ENCODE data around the gene FKTN. TPM values are rescaled to one million over a fixed set of nuclear protein-coding genes. Genes with fewer than 3 reads are reported as not detected.

FKTN gene
- total RNA-seq (2022) (15.2 and 17.1 TPM in 2 replicates), Bru-seq, nascent RNA (percentile 66 among the genes with signal in this experiment), BruChase-seq, experiment 1, labeled RNA remaining after a 2-hour chase (percentile 65 among the genes with signal in this experiment), BruChase-seq, experiment 2, labeled RNA remaining after a 6-hour chase (percentile 72 among the genes with signal in this experiment)
- long read RNA-seq, full-length matches to known transcripts = 2 of 13 reads
- long read RNA-seq, partial matches to known transcripts = 2 of 13 reads
- long read RNA-seq, other reads (novel, unspliced or antisense) = 9 of 13 reads

GRCh38 chr9:105557804-105558610 is at the start of gene FKTN:
FKTN (plus strand) TSS chr9:105558131; CDS start chr9:105575033, 16,902 bp downstream.
- intact Hi-C loops (cut with micrococcal nuclease; ENCODE audit: unreplicated experiment) = no loop called here
- Mint-ChIP-seq H3K27me3 (ENCODE audit: insufficient read depth, unreplicated experiment) (no peaks in the 10 kb centered on the region), H3K36me3 (ENCODE audit: insufficient read depth, unreplicated experiment) (peaks cover 28% of the 10 kb centered on the region), H3K9me3 (ENCODE audit: unreplicated experiment) (peaks cover 21% of the 10 kb centered on the region), H3K4me1 (ENCODE audit: low read depth, unreplicated experiment) (peaks cover 8% of the 10 kb centered on the region), H3K4me3 (ENCODE audit: unreplicated experiment) (peak within 1 kb of the TSS; percentile 96), H3K27ac (ENCODE audit: unreplicated experiment) (peak within 1 kb of the TSS; percentile 81)
- H3K9me3 ChIP-seq = peaks cover 6% of the 10 kb centered on the region
- TF ChIP-seq, protein P1, sequence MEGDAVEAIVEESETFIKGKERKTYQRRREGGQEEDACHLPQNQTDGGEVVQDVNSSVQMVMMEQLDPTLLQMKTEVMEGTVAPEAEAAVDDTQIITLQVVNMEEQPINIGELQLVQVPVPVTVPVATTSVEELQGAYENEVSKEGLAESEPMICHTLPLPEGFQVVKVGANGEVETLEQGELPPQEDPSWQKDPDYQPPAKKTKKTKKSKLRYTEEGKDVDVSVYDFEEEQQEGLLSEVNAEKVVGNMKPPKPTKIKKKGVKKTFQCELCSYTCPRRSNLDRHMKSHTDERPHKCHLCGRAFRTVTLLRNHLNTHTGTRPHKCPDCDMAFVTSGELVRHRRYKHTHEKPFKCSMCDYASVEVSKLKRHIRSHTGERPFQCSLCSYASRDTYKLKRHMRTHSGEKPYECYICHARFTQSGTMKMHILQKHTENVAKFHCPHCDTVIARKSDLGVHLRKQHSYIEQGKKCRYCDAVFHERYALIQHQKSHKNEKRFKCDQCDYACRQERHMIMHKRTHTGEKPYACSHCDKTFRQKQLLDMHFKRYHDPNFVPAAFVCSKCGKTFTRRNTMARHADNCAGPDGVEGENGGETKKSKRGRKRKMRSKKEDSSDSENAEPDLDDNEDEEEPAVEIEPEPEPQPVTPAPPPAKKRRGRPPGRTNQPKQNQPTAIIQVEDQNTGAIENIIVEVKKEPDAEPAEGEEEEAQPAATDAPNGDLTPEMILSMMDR (IDR thresholded peaks at IDR 0.05; ENCODE audit: insufficient read depth in 1 of 2, low read depth in 1 of 2, low read length in 1 of 2, severe bottlenecking in 1 of 2, unreplicated experiment in 1 of 2) = no peak
- no peaks in the 10 kb centered on the region for H3K27me3 ChIP-seq (replicated peaks; ENCODE audit: control insufficient read depth, insufficient read depth, low read length)
- H3K4me3 ChIP-seq (ENCODE audit: low read depth, low read length) = peak within 1 kb of the TSS; percentile 92
- no TSS peak for BruUV-seq (replicated peaks)
- DNase-seq = peak; percentile 90 to 91
- H3K36me3 ChIP-seq (ENCODE audit: control insufficient read depth, insufficient read depth, low read length) = no peaks in the 10 kb centered on the region
- ChIA-PET CTCF (no interaction called here), POLR2A (no interaction called here)
- H3K4me1 ChIP-seq = no peaks in the 10 kb centered on the region

DNA sequence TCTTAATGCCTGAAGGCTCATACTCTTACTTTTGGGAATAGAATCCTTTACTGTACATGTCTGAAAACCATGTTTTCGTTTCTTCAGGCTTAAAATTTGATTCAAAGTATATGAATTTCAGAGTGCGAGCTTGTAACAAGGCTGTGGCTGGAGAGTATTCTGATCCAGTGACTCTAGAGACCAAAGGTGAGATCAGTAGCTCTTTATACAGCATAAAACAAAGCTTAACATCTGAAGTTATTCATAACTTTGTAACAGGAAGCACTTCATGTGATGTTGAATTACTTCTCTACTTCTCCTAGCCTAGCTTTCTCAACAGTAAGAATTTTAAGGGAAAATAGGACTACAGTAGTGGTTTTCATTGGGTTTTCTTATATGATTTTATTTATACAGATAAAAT is 49.4 kb upstream of the FKTN start:
- no peak overlapping the region for H3K4me3 Mint-ChIP-seq (ENCODE audit: unreplicated experiment)
- intact Hi-C loops (cut with micrococcal nuclease; ENCODE audit: unreplicated experiment) = no loop called here
- H3K36me3 ChIP-seq (ENCODE audit: control insufficient read depth, insufficient read depth, low read length) = no peaks in the 10 kb centered on the region
- no peaks in the 10 kb centered on the region for H3K27me3 Mint-ChIP-seq (ENCODE audit: insufficient read depth, unreplicated experiment)
- TF ChIP-seq, protein P1 (IDR thresholded peaks at IDR 0.05; ENCODE audit: insufficient read depth in 1 of 2, low read depth in 1 of 2, low read length in 1 of 2, severe bottlenecking in 1 of 2, unreplicated experiment in 1 of 2) = no peak
- POLR2A ChIA-PET = no interaction called here
- no peaks in the 10 kb centered on the region for H3K9me3 Mint-ChIP-seq (ENCODE audit: unreplicated experiment)
- no peak overlapping the region for H3K4me3 ChIP-seq (ENCODE audit: low read depth, low read length)
- CTCF ChIA-PET = no interaction called here
- H3K4me1 Mint-ChIP-seq (ENCODE audit: low read depth, unreplicated experiment) = peaks cover 10% of the 10 kb centered on the region
- DNase-seq = no peak
- no peaks in the 10 kb centered on the region for H3K9me3 ChIP-seq
- peaks cover 22% of the 10 kb centered on the region for H3K4me1 ChIP-seq
- BruUV-seq (replicated peaks) = no TSS peak
- no peaks in the 10 kb centered on the region for H3K36me3 Mint-ChIP-seq (ENCODE audit: insufficient read depth, unreplicated experiment)
- H3K27me3 ChIP-seq (replicated peaks; ENCODE audit: control insufficient read depth, insufficient read depth, low read length) = no peaks in the 10 kb centered on the region
- no peak overlapping the region for H3K27ac Mint-ChIP-seq (ENCODE audit: unreplicated experiment)

DNA sequence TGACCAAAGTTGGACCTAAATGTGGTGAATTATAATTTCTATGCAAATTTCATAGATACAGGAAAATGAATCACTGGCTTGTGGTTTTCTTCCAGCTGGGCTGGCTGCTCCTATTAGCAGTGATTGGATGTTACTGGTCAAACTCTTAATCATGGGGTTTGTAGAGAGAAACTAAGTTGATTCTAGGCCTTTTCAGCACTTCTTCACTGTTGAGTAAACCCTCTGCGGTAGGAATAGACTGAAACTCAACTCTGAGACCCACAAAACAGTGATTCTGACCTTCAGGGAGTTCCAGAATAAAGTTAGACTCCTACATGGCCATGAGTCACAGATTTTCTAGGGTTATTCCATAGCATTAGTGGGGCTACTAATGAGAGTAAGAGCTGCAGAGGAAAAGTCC is 47.9 kb upstream of the FKTN start:
- H3K27me3 Mint-ChIP-seq (ENCODE audit: insufficient read depth, unreplicated experiment) = no peaks in the 10 kb centered on the region
- H3K4me1 Mint-ChIP-seq (ENCODE audit: low read depth, unreplicated experiment) = peaks cover 6% of the 10 kb centered on the region
- no peak for DNase-seq
- Histone ChIP-seq H3K4me1 (peaks cover 16% of the 10 kb centered on the region), H3K36me3 (ENCODE audit: control insufficient read depth, insufficient read depth, low read length) (no peaks in the 10 kb centered on the region), H3K4me3 (ENCODE audit: low read depth, low read length) (no peak overlapping the region), H3K27me3 (replicated peaks; ENCODE audit: control insufficient read depth, insufficient read depth, low read length) (no peaks in the 10 kb centered on the region), H3K9me3 (no peaks in the 10 kb centered on the region)
- ChIA-PET CTCF (no interaction called here), POLR2A (no interaction called here)
- no peak overlapping the region for H3K27ac Mint-ChIP-seq (ENCODE audit: unreplicated experiment)
- BruUV-seq (replicated peaks) = no TSS peak
- peaks cover 4% of the 10 kb centered on the region for H3K36me3 Mint-ChIP-seq (ENCODE audit: insufficient read depth, unreplicated experiment)
- no peak overlapping the region for H3K4me3 Mint-ChIP-seq (ENCODE audit: unreplicated experiment)
- intact Hi-C loops (cut with micrococcal nuclease; ENCODE audit: unreplicated experiment) = no loop called here
- H3K9me3 Mint-ChIP-seq (ENCODE audit: unreplicated experiment) = no peaks in the 10 kb centered on the region
- TF ChIP-seq, protein P1 (IDR thresholded peaks at IDR 0.05; ENCODE audit: insufficient read depth in 1 of 2, low read depth in 1 of 2, low read length in 1 of 2, severe bottlenecking in 1 of 2, unreplicated experiment in 1 of 2) = no peak
